Activated CD4-positive, alpha-beta T cell treated with anti-CD3 and anti-CD28 coated beads, Interleukin-2, amount 50 U/mL, for 4 hours (primary cell): ENCODE measurements around the gene KLB.
"Not testable (repeated sequence)": the region's sequence is repeated elsewhere in the genome, so short reads cannot be mapped to it uniquely, and the experiment has no call there.

Source experiments
- DNase-seq, 2 experiments: peaks; one replicate each; pipeline ENCODE4 v3.0.0-alpha.2; 2020

The KLB gene

GRCh38 chr4:39427520-39428114 is 20.9 kb downstream of the KLB start:
- DNase-seq: no peak

- DNase-seq: no peak
Observed at GRCh38 chr4:39429476-39430334, 23.0 kb downstream of the KLB start.

GRCh38 chr4:39433878-39434492 is 27.3 kb downstream of the KLB start:
- DNase-seq: no peak

GRCh38 chr4:39435659-39436563 is 29.2 kb downstream of the KLB start:
- no peak for DNase-seq

- DNase-seq: no peak
Observed at GRCh38 chr4:39441593-39441992, 34.9 kb downstream of the KLB start.

- no peak for DNase-seq
Observed at GRCh38 chr4:39442998-39443397, 36.3 kb downstream of the KLB start.

- no peak for DNase-seq
Observed at GRCh38 chr4:39446483-39446841, 39.7 kb downstream of the KLB start.

- peak; percentile 6 to 7 for DNase-seq
Observed at GRCh38 chr4:39446842-39447573, 40.3 kb downstream of the KLB start.

- no peak for DNase-seq
Observed at GRCh38 chr4:39450618-39451017, 43.9 kb downstream of the KLB start.

GRCh38 chr4:39451423-39452023 is 44.8 kb downstream of the KLB start:
- DNase-seq: no peak

GRCh38 chr4:39452153-39452859 is 45.6 kb downstream of the KLB start:
- DNase-seq: no peak

GRCh38 chr4:39452860-39453587 is 46.3 kb downstream of the KLB start:
- DNase-seq: no peak

- no peak for DNase-seq
Observed at GRCh38 chr4:39453738-39454137, 47.0 kb downstream of the KLB start.

GRCh38 chr4:39455486-39455885 is 48.8 kb downstream of the KLB start:
- no peak for DNase-seq

- no peak for DNase-seq
Observed at GRCh38 chr4:39456946-39457763, 50.4 kb downstream of the KLB start.

- not testable (repeated sequence) for DNase-seq
Observed at GRCh38 chr4:39458161-39458504, 51.4 kb downstream of the KLB start.

- DNase-seq: peak; percentile 89 to 92
Observed at GRCh38 chr4:39458505-39459300, 52.0 kb downstream of the KLB start, which contains the start of the genes LIAS and RPL9. Gene LIAS (plus strand): TSS chr4:39459056. CDS start chr4:39459118, 62 bp downstream. Gene RPL9 (minus strand): TSS chr4:39458922. CDS start chr4:39458439, 483 bp downstream.

GRCh38 chr4:39464886-39465501 is 58.3 kb downstream of the KLB start:
- DNase-seq: no peak
